D341Med (cell line): ENCODE results near the gene PPP1R7.
"Not testable (repeated sequence)": the region's sequence is repeated elsewhere in the genome, so short reads cannot be mapped to it uniquely, and the experiment has no call there.

Experiments
- DNase-seq: peaks from one replicate; pipeline ENCODE4 v3.0.0; 2012; ENCODE audit warnings: low spot score

PPP1R7 gene

DNA sequence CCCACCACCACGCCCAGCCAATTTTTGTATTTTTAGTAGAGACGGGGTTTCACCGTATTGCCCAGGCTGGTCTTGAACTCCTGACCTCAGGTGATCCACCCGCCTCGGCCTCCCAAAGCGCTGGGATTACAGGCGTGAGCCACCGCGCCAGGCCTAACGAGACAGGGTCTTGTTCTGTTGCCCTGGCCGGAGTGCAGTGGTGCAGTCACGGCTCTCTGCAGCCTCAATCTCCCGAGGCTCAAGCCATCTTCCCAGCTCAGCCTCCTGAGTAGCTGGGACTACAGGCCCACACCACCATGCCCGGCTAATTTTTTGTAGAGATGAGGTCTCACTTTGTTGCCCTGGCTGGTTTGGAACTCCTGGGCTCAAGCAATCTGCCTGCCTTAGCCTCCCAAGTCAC, 47.0 kb downstream of the PPP1R7 start:
- not testable (repeated sequence) for DNase-seq

DNA sequence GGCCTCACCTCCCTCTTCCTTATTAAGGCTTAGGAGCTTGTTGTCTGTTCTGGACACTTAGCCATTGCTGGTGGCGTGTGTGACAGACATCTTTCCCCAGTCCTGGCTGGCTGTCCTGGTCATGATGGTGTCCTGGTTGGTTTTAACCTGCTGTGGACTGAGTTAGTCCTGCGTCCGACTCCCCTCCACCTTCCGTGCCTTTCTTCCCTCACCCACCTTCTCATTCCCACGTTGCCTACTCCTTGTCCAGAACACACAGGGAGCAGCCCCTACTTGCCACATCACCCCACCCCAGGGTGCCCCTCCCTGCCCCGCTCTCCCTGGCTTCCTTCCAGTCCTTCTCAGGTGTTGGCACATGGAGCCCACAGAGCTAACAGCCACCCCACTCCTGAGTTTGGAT, 47.7 kb downstream of the PPP1R7 start:
- DNase-seq = no peak

DNA sequence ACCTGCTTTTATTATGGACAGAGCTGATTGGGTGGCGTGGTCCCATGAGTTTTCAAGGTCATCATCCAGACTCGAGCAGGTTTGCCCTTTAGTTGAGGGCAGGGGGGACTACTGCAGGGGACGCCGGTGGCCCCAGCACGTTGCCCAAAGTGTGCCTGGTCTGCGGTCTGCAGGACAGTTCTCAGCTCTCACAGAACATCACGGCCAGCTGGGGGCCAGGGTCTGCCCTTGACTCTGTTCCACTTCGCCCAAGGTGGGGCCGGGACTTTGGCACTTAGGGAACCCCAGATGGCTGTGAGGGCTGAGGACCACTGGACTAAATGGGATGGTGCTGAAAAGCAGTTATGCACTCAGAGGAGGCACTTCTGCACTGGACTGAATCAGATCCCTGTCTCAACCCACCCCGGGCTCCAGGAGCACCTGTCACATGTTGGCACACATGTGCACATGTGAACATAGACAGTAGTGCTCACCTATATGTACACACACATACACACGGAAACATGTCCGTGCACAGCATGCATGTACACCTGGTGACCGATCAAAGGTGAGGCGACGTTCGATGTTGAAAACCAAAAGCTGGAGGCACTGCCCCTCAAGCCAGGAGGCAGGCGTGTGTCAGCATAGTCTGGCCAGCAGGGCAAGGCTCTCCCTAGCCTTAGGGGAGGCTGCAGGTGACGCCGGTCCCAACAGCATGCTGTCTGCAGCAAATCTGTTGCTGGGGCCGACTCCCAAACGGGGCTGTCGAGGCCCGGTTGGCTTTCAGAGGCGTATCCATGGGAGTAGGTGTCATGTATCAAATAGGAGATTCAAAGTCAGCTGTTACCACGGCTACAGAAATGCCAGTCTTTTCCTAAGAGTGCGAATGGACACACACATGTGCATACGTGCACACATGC, 48.4 kb downstream of the PPP1R7 start:
- no peak for DNase-seq

DNA sequence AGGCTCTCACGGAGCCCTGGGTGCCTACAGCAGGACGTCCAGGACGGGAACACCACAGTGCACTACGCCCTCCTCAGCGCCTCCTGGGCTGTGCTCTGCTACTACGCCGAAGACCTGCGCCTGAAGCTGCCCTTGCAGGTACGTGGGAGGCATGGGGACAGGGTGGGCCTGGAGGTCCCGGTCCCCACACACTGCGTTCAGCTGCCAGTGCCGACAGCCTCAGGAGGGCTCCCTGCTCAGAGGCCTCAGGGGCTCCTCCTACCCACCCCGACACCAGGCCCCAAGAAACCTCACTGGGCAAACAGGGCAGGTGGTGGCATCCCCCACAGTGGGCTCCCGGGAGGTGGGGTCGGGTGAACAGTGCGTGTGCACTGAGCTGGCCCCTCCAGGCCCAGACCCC, 49.0 kb downstream of the PPP1R7 start:
- no peak for DNase-seq

DNA sequence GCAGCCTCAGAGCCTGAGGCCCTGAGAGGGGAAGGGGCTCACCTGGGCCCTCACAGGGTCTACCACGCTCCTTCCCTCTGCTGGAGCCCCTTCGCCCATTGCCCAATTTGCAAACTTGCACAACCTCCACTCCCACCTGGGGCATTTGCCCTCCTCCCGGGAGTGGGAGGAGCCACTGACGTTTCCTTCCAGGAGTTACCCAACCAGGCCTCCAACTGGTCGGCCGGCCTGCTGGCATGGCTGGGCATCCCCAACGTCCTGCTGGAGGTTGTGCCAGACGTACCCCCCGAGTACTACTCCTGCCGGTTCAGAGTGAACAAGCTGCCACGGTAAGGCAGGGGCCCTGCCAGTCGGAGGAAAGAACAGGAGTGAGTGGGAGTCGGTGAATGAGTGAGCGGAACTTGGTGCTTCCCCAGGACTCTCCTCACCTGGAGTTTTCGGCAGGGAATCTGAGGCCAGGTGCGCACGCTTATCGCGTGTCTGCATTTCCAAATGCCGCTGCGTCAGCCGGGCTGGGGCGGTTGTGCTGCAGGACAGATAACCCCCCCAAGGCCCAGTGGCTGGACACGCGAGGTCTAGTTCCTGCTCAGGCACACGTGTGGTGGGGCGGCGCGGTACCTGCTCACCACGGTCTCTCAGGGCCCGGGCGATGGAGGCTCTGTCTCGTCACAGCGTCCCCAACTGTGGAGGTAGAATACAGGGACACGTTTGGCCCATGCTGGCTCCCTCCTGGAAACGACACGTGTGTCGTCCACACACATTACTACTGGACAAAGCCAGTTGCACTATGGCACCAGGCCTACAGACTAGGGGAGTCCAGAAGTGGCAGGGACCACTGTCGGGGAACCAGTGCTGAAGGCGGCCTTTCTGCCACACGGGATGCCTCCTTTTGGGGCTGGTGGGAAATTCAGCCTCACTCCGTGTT, 49.9 kb downstream of the PPP1R7 start:
- no peak for DNase-seq

DNA sequence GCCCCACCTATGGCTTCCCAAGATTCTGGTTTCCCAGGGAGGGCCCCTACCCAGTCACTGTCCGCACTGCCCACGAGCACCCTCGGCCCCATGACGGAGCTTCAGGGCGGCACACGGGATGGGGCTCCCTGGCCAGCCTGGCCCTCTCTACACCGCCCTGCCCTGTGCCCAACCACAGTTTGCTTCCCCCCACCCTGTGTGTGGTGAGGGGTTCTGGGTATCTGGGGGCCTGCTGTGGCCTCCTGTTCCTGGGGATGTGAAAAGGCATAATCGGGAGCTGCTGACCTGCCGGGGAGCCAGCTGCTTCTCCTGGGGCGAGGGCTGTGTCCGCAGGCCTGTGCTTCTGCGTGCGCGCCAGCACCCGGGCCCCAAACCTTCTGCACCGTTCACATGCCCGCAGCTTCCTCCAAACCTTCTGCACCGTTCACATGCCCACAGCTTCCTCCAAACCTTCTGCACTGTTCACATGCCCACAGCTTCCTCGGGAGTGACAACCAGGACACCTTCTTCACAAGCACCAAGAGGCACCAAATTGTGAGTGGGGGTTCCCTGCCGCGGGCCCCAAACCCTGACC, 50.6 kb downstream of the PPP1R7 start:
- DNase-seq = no peak

DNA sequence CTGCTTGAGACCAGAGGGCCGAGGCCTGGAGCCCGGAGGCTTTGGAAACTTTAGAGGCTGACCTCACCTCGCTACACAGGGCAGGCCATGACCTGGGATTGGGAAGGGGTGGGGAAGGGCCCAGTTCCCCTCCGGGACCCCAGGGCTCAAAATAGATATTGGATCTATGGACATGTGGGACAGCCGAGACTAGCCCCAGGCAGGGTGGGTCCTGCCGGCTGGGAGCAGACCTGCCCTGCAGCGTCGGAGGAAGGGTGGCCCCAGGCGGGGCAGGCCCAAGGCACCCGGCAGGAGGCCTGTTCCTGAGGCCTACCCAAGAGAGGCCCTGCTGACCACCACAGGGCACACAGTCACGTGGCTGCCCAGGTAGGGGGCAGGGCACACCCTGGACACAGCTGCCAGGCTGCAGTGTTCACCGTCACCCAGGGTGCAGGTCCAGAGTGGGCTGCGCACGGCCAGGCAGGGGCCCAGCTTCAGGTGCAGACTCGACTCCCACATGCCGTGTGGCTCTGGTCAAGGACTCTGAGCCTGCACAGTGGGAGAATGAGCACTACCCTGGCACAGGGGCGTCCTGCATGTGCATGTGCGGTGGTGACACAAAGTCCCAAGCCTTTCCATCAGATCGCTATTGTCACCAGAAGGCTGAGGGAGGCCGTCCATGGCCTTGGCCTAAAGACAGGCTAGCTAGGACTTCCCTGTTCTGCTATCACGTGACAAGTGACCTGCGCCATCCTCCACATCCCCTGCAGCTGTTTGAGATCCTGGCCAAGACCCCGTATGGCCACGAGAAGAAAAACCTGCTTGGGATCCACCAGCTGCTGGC, 51.4 kb downstream of the PPP1R7 start:
- DNase-seq = no peak

DNA sequence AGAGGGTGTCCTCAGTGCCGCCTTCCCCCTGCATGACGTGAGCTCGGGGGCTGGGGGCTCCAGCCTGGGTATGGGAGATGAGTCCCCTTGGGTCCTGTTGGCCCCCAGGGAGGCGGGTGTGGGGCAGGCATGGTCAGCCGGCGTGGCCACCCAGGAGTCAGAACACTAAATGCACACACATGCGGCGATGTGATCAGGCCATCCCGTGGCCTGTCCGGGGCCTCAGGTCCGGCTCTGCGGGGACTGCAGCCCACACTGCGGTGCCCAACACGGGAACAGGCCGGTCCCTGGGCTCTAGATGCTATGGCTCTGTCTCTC, 52.0 kb downstream of the PPP1R7 start:
- DNase-seq = no peak

DNA sequence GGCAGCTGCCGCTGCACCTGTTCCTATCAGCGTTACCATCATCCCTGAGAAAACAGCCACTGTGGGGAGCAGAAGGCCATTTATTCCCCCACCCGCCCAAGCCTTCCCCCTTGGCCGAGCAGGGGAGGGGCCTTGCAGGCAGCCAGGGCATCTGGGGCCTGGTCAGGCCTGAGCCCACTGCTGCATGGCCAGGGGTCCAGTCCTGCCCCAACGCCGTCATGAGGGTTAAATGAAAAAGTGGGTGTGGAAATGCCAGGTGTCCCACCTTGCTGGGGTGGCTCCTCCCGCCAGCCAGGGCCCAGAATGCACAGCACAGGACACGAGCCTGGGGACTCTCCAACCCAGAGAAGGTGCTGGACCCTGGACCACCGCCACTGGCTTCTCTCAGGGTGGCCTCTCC, 52.4 kb downstream of the PPP1R7 start:
- no peak for DNase-seq

DNA sequence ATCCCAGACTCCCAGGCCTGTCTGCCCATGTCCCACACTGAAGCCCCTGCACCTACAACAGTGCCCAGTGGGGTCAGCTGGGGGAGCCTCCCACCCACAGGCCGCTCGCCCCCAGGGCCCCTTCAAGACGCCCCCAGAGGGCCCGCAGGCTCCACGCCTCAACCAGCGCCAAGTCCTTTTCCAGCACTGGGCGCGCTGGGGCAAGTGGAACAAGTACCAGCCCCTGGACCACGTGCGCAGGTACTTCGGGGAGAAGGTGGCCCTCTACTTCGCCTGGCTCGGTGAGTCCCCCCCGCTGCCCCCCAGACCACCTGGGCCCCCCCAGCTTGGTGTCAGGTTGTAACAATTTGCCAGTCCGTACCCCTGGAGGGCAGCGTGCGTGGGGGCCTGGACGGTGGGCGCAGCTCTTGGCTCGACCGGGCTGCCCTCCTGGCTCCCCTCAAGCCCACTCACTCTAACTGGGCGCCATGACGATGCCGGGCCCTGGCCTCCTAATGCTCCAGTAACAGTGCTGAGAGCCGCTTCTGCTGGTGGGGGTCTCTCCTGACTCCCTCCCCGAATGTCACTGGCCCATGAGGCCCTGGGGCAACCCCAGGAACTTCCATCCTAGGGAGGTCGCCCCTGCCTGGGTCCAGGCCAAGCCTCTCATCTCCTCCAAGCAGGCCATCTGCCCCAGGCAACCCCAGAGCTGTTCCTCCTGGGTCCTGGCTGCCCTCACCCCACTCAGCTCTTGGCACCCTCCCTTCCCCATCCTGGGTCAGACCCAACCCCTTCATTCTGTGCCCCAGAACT, 53.1 kb downstream of the PPP1R7 start:
- no peak for DNase-seq

DNA sequence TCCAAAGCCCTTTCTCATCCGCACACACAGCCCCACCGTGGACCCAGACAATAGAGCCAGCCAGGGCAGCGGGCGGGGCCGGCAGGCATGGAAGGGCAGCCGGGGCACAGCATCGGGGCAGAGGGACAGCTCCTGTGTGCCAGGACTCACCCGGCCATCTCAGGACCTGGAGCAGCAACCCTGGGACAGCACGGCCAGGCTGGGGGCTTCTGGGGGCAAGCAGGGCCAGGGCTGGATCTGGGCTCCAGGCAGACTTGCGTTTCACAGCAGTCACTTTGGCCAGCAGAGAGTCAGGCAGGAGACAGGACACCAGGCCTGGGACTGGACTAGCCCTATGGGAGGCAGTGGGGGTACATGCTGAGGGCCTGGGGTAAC, 53.7 kb downstream of the PPP1R7 start:
- no peak for DNase-seq

DNA sequence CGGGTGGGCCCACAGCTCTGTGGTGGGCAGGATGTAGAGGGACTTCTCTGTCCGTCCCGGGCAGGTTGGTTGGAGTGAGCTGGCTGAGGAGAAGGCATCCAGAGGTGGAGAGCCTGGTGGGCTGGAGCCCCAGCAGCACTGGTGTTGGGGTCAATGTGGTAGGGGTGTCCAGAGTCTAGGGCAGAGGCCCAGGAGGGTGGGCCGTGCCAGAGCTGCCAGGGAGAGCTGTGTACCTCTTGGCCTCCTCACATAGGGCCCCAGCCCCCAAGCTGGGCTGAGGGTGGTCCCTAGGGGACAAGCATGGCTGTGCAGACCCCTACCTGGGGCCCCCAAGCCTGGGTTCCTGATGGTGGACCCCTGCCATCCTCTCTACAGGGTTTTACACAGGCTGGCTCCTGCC, 54.2 kb downstream of the PPP1R7 start:
- DNase-seq = no peak

DNA sequence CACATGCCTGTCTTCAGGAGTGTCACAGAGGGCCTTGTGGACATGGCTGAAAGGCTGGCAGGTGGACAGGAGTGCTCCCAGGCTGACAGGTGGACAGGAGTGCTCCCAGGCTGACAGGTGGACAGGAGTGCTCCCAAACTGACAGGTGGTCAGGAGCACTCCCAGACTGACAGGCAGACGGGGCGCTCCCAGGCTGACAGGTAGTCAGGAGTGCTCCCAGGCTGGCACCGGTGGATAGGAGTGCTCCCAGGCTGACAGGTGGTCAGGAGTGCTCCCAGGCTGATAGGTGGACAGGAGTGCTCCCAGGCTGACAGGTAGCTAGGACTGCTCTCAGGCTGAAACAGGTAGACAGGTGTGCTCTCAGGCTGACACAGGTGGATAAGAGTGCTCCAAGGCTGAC, 54.8 kb downstream of the PPP1R7 start:
- no peak for DNase-seq

DNA sequence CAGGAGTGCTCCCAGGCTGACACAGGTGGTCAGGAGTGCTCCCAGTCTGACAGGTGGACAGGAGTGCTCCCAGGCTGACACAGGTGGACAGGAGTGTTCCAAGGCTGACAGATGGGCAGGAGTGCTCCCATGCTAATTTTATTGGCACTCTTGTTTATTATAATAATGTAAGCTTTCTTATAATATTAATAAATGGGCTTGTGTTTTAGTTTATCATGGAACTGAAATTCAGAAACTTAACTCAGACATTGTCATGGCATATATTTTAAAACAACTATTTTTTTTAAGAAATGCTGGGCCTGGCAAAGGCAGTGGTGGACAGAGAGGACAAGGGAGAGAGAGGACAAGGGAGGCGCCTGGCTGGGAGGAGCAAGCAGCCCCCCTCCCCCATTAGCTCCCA, 56.9 kb downstream of the PPP1R7 start:
- no peak for DNase-seq

DNA sequence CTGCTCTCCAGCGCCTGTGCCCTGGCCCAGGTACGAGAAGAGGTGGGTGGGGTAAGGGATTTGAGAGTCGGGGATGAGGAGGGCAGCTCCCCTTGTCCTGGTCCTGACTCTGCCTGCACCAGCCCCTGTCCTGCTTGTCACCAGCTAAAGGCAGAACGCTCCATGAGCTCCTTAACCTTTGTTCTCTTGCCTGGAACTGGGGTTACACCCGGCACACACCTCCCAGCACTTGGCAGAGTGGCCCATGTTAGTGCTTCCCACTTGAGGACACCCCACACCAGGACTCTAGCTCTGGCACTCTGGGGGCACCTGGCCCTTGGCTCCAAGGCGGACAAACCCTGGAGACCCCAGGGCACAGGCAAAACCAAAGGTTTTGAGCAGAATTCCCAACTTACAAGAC, 57.4 kb downstream of the PPP1R7 start:
- no peak for DNase-seq

DNA sequence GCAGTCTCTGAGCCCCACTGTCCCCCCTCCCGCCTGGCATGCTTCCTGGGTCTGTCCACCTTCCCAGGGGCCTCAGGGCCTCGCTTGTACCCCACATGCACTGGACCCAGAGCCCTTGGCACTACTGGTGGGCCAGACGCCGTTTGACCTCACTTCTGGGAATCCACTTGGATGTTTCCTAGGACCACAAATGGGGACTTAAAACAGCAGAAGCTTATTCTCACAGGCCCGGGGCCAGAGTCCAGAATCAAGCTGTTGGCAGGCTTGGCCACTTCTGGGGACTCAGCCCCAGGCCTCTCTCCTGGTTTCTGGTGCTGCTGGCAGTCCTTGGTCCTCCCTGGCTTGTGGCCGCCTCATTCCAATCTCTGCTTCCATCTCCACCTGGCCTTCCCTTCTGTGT, 57.8 kb downstream of the PPP1R7 start:
- DNase-seq = no peak

DNA sequence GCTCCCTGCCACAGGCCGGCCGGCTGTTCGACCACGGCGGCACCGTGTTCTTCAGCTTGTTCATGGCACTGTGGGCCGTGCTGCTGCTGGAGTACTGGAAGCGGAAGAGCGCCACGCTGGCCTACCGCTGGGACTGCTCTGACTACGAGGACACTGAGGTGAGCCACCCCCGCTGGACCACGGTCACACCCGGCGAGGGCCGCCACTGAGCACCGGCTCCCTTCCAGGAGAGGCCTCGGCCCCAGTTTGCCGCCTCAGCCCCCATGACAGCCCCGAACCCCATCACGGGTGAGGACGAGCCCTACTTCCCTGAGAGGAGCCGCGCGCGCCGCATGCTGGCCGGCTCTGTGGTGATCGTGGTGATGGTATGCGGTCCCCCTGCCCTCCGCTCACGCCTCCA, 59.0 kb downstream of the PPP1R7 start:
- DNase-seq = no peak

DNA sequence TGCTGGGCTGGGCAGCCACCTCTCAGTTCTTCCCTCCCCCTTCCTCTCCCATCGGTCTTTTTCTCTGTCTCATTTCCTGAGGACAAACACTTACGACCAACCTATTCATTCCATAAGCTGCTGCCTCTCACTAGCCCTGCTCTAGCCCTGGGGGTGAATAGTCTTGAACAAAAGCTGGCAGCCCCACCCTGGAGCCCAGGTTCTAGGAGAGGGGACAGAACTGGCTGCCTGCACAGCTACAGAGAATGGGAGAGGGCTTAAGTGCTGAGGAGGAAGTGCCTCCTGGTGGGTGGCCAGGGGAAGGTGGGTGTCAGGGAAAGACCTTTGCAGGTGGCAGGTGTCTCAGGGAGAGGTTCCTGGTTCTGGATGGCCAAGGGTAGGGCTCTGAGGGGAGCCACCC, 61.0 kb downstream of the PPP1R7 start:
- DNase-seq = no peak

DNA sequence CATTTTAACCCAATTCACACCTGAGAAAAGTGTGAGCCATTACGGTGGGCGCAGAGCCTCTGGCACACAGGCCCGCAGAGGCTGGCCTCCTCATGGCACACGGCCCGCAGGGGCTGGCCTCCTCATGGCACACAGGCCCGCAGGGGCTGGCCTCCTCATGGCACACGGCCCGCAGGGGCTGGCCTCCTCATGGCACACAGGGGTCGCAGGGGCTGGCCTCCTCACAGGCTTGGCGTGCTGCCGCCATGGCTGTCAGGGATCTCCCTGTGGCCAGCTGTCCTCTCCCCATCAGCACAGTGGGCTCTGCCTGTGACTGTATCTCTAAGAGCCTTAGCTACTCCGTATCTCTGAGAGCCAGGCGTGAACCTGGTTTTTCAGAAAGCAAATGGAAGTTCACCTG, 62.8 kb downstream of the PPP1R7 start:
- no peak for DNase-seq

DNA sequence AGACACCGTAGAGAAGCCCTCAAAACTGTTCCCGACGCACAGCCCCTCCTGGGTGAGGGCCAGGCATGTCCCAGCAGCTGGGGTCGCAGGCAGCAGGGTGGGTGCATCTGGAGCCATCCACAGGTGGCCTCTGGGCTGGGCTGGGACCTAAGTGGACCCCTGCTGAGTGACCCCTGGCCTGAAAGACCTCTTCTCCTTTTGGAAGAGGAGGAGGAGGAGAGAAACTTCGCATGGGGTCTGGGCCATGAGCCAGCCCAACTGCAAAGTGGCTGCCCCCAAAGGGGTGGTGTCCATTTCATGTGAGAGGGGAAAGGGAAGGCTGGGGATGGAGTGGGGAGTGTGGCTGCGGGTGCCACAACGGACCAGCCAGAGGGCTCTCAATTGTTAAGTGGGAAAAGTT, 63.3 kb downstream of the PPP1R7 start:
- DNase-seq = no peak

DNA sequence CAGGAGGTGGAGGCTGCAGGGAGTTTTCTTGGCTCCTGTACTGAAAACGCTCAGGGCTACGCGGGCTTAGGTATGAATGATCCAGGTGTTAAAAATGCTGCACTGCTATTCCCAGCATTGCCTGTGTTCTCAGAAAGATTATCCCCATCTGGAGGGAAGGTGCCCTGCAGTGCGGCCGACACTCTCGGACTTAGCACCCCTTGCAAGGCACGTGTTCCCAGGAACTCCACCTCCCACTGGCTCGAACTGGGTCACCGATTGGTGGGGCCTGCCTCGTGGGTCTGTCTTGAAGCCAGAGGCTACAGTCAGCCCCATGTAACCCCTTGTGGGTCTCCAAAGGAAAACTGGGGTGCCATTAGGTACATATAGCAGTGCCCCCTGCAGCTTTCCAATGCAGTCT, 63.9 kb downstream of the PPP1R7 start:
- DNase-seq = no peak
